HepG2 (cell line): ENCODE data around the gene KSR1. TPM values are rescaled to one million over a fixed set of nuclear protein-coding genes. Genes with fewer than 3 reads are reported as not detected.

Experiments
- ATAC-seq: fragments of 200-7000 bp; cut with Tn5 transposase; 3 replicates; pipeline ENCODE4 v1.9.1; 2020; ENCODE audit warnings: mild to moderate bottlenecking, moderate library complexity
- BruUV-seq: library from RNA; stranded (reverse); fragments of 400-500 nt; replicated peaks from 2 replicates; lab custom pipeline; 2021; lab: Mats Ljungman, UMichigan
- CTCF ChIA-PET: fragments of 300-600 bp; formaldehyde crosslinking; extraction: SDS; loops from one replicate; lab custom pipeline; 2021; ENCODE audit warnings: low total read pairs, inconsistent platforms, low intra/inter-chr PET ratio; lab: Yijun Ruan, JAX
- POLR2A ChIA-PET: fragments of 350-600 bp; sonication (Branson Sonifier 250); formaldehyde crosslinking; loops from one replicate; lab custom pipeline; 2020; ENCODE audit warnings: antibody characterized with exemption, inconsistent platforms; lab: Yijun Ruan, JAX
- DNase-seq: peaks from one replicate; pipeline ENCODE4 v3.0.0-alpha.2; 2015; ENCODE audit warnings: low spot score
- FAIRE-seq: peaks from 3 replicates; lab custom pipeline; 2011; peaks lifted over from hg19 to GRCh38; lab: Jason Lieb, UNC
- H2AFZ ChIP-seq: one replicate; pipeline ENCODE4 v1.6.1; 2011; ENCODE audit warnings: low read length, inconsistent platforms
- H3K27ac ChIP-seq: fragments of 300-600 bp; 3 replicates; pipeline ENCODE4 v1.8.0; 2011; ENCODE audit warnings: mixed run types, mild to moderate bottlenecking, mixed read lengths, low read length, inconsistent platforms; ENCODE audit not compliant: insufficient read depth; ENCODE audit errors: extremely low read length
- H3K27me3 ChIP-seq, 2 experiments: fragments of 200-600 bp in 1 of 2; 2 replicates in 1 of 2; 3 replicates in 1 of 2; pipeline versions ENCODE4 v1.6.0 to v1.8.0; 2011; ENCODE audit warnings: low read length in 2 of 2, mild to moderate bottlenecking in 2 of 2, moderate library complexity in 2 of 2, inconsistent platforms in 1 of 2; ENCODE audit not compliant: insufficient read depth in 2 of 2, control insufficient read depth in 1 of 2
- H3K36me3 ChIP-seq, 2 experiments: fragments of 200-600 bp in 1 of 2; replicated peaks in 1 of 2; 2 replicates in 1 of 2; 3 replicates in 1 of 2; pipeline versions ENCODE4 v1.5.1 to v1.8.0; 2011; ENCODE audit warnings: low read length in 2 of 2, inconsistent platforms in 1 of 2; ENCODE audit not compliant: insufficient read depth in 2 of 2, control insufficient read depth in 1 of 2
- H3K4me1 ChIP-seq: 2 replicates; pipeline ENCODE4 v1.5.1; 2012; ENCODE audit warnings: low read length, inconsistent platforms; ENCODE audit not compliant: insufficient read depth
- H3K4me2 ChIP-seq: 2 replicates; pipeline ENCODE4 v1.6.0; 2011; ENCODE audit warnings: low read depth, low read length, inconsistent platforms
- H3K4me3 ChIP-seq, 3 experiments: fragments of 200-600 bp in 1 of 3; sonication (generic), shearing (Covaris generic) in 1 of 3; replicated peaks in 1 of 3; 2 replicates each; pipeline ENCODE4 v1.5.1; 2011 to 2016; ENCODE audit warnings: low read length in 3 of 3, inconsistent platforms in 2 of 3, low read depth in 2 of 3, mild to moderate bottlenecking in 2 of 3, control low read depth in 1 of 3, mixed read lengths in 1 of 3; ENCODE audit not compliant: insufficient read depth in 1 of 3
- H3K79me2 ChIP-seq: one replicate; pipeline ENCODE4 v1.6.1; 2011; ENCODE audit warnings: low read length, inconsistent platforms; ENCODE audit not compliant: insufficient read depth
- H3K9ac ChIP-seq: 2 replicates; pipeline ENCODE4 v1.6.0; 2011; ENCODE audit warnings: mild to moderate bottlenecking, low read depth, low read length, inconsistent platforms; ENCODE audit not compliant: insufficient read depth
- H3K9me3 ChIP-seq: 2 replicates; pipeline ENCODE4 v1.5.1; 2012; ENCODE audit warnings: mild to moderate bottlenecking, low read length
- H4K20me1 ChIP-seq: 2 replicates; pipeline ENCODE4 v1.6.0; 2011; ENCODE audit warnings: inconsistent platforms, mild to moderate bottlenecking, low read length, moderate library complexity; ENCODE audit not compliant: insufficient read depth
- ETS1 ChIP-seq: sonication (generic); formaldehyde crosslinking; IDR thresholded peaks from 2 replicates; pipeline ENCODE4 v1.4.0; 2020; ENCODE audit warnings: missing genetic modification reagents
- MIER3 ChIP-seq: IDR thresholded peaks from 2 replicates; pipeline ENCODE4 v1.6.1; 2016; ENCODE audit warnings: missing compliant biosample characterization, borderline replicate concordance
- PHF5A ChIP-seq: IDR thresholded peaks from one replicate; pipeline ENCODE4 v1.6.1; 2018; ENCODE audit warnings: low read depth, missing genetic modification reagents; ENCODE audit not compliant: unreplicated experiment
- RFX1 ChIP-seq: fragments of 450-650 bp; IDR thresholded peaks from 2 replicates; pipeline ENCODE4 v1.6.1; 2017
- ZBTB33 ChIP-seq: sonication (generic); formaldehyde crosslinking; IDR thresholded peaks from 2 replicates; pipeline ENCODE4 v1.4.0; 2020; ENCODE audit warnings: missing genetic modification reagents
- ZNF547 ChIP-seq: sonication (generic); formaldehyde crosslinking; IDR thresholded peaks from 2 replicates; pipeline ENCODE4 v1.5.1; 2020; ENCODE audit warnings: mild to moderate bottlenecking, missing genetic modification reagents
- ZNF570 ChIP-seq: sonication (generic); formaldehyde crosslinking; IDR thresholded peaks from 2 replicates; pipeline ENCODE4 v1.4.0; 2020; ENCODE audit warnings: mild to moderate bottlenecking, missing genetic modification reagents, borderline replicate concordance
- ZNF879 ChIP-seq: sonication (generic); formaldehyde crosslinking; IDR thresholded peaks from 2 replicates; pipeline ENCODE4 v1.8.1; 2023; ENCODE audit warnings: missing genetic modification reagents
- WGBS: methylation state at CpG from one replicate; pipeline ENCODE4 v1.1.6; 2017; ENCODE audit warnings: low lambda C conversion rate; 5-methylcytosine and 5-hydroxymethylcytosine counted together
- in situ Hi-C: cut with HindIII; loops from 2 replicates; pipeline ENCODE4 v1.10.0; 2017; ENCODE audit warnings: low pct_unique_long_range_greater_than_20kb; ENCODE audit not compliant: extremely low pct_ligation_motif_present
- intact Hi-C: fragments of 100-400 bp; cut with micrococcal nuclease; formaldehyde crosslinking; loops from one replicate; pipeline ENCODE4 v1.10.0; 2022; ENCODE audit not compliant: unreplicated experiment
- polyA plus RNA-seq, 8 experiments: library from polyadenylated mRNA; depleted of rRNA in 3 of 8; stranded (reverse) in 7 of 8; unstranded in 1 of 8; fragments of >200 nt; fragmentation: Illumina TruSeq in 4 of 8; extraction: Trizol in 4 of 8; gene quantifications; 2 replicates each; pipeline versions ENCODE4 v1.2.1 to v1.2.3, GENCODE V29; 2011 to 2016; ENCODE audit warnings: low read depth in 4 of 8, missing spikeins in 1 of 8, mixed read lengths in 1 of 8; ENCODE audit not compliant: insufficient read depth in 1 of 8
- total RNA-seq, 5 experiments: library from RNA; depleted of rRNA; stranded (reverse); fragments of >200 nt; fragmentation: Illumina TruSeq; extraction: Trizol; gene quantifications; 2 replicates each; pipeline ENCODE4 v1.2.3, GENCODE V29; 2016; ENCODE audit warnings: low read depth in 1 of 5
- TF ChIP-seq, protein P1 (sequence below): sonication (generic); formaldehyde crosslinking; IDR thresholded peaks from 2 replicates; pipeline ENCODE4 v1.5.0; 2020; ENCODE audit warnings: mild to moderate bottlenecking, missing genetic modification reagents, borderline replicate concordance
- TF ChIP-seq, protein P2 (sequence below): sonication (generic); formaldehyde crosslinking; IDR thresholded peaks from 2 replicates; pipeline ENCODE4 v1.8.1; 2023; ENCODE audit warnings: mild to moderate bottlenecking, inconsistent platforms, moderate library complexity, missing genetic modification reagents, borderline replicate concordance

Gene KSR1
- total and polyA plus RNA-seq, 2 of the 13 experiments (the other 11 are each of a cell fraction or from before 2014, with no cell fraction given): 10.1 to 16.6 TPM

GRCh38 chr17:27610304-27610677, 154.0 kb downstream of the KSR1 start (continued):
- TF ChIP-seq, protein P1, sequence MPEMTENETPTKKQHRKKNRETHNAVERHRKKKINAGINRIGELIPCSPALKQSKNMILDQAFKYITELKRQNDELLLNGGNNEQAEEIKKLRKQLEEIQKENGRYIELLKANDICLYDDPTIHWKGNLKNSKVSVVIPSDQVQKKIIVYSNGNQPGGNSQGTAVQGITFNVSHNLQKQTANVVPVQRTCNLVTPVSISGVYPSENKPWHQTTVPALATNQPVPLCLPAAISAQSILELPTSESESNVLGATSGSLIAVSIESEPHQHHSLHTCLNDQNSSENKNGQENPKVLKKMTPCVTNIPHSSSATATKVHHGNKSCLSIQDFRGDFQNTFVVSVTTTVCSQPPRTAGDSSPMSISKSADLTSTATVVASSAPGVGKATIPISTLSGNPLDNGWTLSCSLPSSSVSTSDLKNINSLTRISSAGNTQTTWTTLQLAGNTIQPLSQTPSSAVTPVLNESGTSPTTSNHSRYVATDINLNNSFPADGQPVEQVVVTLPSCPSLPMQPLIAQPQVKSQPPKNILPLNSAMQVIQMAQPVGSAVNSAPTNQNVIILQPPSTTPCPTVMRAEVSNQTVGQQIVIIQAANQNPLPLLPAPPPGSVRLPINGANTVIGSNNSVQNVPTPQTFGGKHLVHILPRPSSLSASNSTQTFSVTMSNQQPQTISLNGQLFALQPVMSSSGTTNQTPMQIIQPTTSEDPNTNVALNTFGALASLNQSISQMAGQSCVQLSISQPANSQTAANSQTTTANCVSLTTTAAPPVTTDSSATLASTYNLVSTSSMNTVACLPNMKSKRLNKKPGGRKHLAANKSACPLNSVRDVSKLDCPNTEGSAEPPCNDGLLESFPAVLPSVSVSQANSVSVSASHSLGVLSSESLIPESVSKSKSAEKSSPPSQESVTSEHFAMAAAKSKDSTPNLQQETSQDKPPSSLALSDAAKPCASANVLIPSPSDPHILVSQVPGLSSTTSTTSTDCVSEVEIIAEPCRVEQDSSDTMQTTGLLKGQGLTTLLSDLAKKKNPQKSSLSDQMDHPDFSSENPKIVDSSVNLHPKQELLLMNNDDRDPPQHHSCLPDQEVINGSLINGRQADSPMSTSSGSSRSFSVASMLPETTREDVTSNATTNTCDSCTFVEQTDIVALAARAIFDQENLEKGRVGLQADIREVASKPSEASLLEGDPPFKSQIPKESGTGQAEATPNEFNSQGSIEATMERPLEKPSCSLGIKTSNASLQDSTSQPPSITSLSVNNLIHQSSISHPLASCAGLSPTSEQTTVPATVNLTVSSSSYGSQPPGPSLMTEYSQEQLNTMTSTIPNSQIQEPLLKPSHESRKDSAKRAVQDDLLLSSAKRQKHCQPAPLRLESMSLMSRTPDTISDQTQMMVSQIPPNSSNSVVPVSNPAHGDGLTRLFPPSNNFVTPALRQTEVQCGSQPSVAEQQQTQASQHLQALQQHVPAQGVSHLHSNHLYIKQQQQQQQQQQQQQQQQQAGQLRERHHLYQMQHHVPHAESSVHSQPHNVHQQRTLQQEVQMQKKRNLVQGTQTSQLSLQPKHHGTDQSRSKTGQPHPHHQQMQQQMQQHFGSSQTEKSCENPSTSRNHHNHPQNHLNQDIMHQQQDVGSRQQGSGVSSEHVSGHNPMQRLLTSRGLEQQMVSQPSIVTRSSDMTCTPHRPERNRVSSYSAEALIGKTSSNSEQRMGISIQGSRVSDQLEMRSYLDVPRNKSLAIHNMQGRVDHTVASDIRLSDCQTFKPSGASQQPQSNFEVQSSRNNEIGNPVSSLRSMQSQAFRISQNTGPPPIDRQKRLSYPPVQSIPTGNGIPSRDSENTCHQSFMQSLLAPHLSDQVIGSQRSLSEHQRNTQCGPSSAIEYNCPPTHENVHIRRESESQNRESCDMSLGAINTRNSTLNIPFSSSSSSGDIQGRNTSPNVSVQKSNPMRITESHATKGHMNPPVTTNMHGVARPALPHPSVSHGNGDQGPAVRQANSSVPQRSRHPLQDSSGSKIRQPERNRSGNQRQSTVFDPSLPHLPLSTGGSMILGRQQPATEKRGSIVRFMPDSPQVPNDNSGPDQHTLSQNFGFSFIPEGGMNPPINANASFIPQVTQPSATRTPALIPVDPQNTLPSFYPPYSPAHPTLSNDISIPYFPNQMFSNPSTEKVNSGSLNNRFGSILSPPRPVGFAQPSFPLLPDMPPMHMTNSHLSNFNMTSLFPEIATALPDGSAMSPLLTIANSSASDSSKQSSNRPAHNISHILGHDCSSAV (CRISPR knock-in tag): no peak

GRCh38 chr17:27612160-27612770, 156.0 kb downstream of the KSR1 start:
- no peak overlapping the region for H3K4me3 ChIP-seq
- CTCF ChIA-PET: no interaction called here
- ATAC-seq: no peak
- FAIRE-seq: no peak
- H3K79me2 ChIP-seq: no peaks in the 10 kb centered on the region
- H2AFZ ChIP-seq: no peak overlapping the region
- H3K9ac ChIP-seq: no peak overlapping the region
- TF ChIP-seq MIER3 (CRISPR knock-in tag): no peak
- TF ChIP-seq ZNF547: no peak
- no peak for TF ChIP-seq ETS1 (CRISPR knock-in tag)
- TF ChIP-seq RFX1: no peak
- no peak for TF ChIP-seq ZBTB33 (CRISPR knock-in tag)
- TF ChIP-seq ZNF879 (CRISPR knock-in tag): no peak
- TF ChIP-seq ZNF570 (CRISPR knock-in tag): no peak
- no peak for TF ChIP-seq PHF5A (CRISPR knock-in tag)
- TF ChIP-seq, protein P2, sequence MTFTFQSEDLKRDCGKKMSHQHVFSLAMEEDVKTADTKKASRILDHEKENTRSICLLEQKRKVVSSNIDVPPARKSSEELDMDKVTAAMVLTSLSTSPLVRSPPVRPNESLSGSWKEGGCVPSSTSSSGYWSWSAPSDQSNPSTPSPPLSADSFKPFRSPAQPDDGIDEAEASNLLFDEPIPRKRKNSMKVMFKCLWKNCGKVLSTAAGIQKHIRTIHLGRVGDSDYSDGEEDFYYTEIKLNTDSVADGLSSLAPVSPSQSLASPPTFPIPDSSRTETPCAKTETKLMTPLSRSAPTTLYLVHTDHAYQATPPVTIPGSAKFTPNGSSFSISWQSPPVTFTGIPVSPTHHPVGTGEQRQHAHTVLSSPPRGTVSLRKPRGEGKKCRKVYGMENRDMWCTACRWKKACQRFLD (CRISPR knock-in tag): no peak
- no peaks in the 10 kb centered on the region for H3K4me1 ChIP-seq
- H3K4me2 ChIP-seq: no peak overlapping the region
- BruUV-seq: no TSS peak
- in situ Hi-C loops: no loop called here
- POLR2A ChIA-PET: no interaction called here
- no peaks in the 10 kb centered on the region for H3K9me3 ChIP-seq
- intact Hi-C loops: no loop called here
- no peak overlapping the region for H3K27ac ChIP-seq
- no peak for DNase-seq
- H3K27me3 ChIP-seq: no peaks in the 10 kb centered on the region
- peaks cover 23 to 43% of the 10 kb centered on the region in 2 experiments; a peak in 4 of 5 replicates for H3K36me3 ChIP-seq
- H4K20me1 ChIP-seq: no peaks in the 10 kb centered on the region
- WGBS: 96% methylated on average over 3 of the region's 3 CpGs
